ENCODE data around the gene ENDOD1.

Gene ENDOD1

DNA sequence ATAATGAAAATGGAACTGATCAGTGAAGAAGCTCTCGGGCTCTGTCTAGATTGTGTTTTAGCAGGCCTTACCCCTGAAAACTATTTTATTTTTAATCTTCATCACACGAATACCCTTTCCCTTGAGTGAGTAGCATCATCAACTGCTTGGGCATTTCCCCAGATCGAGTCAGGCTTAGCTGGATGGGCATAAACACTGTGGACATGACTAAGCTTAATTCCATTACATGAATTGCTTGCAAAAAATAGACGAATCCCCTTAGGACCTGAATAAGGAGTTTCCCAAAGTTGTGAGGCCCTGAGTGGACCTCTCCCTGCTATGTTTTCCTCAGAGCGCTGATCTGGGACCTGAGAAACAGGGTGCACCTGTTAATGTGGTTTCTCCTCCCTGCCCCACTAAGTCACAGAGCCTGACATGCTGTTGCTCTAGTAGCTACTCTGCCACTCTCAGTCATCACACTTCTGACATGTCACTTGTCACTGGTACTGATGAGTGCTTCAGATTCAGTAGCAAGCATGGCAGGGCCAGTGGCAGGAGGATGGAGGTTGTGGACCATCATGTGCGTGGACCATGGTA is 53.5 kb downstream of the ENDOD1 start:
- DNase-seq (ENCODE audit: low read depth), result peak; percentile 54

DNA sequence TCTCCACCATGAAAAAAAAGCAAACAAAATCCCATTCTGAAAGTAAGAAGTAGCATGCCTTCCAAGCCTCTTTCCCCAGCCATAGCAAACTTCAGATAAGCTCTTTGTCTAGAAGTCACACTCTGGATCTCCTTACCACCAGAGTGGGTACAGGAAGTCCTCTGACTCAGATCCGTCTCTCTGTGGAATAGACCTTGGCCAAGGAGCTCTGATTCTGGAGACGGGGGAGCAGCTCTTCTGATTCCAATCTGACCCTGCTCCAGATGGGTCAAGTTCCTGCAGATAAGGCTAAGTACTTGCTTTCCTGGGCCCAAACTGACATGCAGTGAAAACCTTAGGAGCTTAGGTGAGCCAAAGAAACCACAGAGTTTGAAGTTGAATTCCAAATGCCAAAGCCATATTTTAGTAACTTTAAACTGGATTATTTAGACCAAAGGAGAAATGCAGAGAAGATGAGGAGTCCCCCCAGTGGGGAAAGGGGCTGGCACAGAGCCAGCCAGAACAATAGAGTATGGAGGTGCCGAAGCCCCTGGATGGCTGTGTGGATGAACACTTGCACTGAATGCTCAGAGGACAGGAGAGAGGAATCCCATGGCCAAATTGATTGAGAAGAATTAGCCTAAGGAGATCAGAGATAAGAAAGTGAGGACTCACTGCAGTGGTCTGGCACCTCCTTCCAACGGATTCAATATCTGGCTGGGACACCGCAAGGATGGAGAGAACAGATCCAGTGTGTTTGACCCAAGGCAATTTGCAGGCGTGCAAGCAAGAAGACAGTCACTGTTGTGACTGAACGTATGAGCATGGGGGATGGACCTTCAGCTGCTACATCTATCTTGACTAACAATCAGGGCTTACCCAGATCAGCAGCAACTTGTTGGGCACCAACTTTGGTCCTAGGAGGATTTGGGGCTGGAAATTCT is 54.9 kb downstream of the ENDOD1 start:
- peak; percentile 29 for DNase-seq (ENCODE audit: low read depth)

DNA sequence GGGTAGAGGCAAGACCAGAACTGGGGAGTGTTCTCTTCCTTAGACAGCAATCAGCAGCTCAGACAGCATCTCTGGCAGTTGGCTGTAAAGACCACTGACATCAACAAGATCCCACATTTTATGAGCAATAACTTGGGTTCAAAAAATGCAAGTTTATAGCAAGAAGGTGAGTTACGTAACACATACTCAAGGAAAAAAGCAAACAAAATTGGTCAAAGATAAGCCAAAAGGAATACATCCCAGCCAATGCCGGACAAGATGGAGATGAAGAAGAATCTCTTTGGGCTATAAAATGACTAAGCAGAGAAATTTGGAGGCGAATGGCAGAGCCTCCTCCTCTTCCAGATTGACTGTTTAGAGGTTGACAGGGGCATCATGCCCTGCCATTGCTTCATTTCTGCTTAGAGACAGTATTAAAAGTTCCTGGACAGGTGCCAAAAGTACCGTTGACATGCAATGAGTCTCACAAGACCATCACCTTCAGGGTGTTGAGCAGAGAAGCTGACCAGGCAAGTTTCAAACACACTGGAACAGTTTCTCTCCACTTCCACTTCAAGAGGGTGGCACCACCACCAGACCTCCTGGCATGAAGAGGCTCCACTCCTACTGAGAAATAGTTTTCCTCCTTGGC is 55.9 kb downstream of the ENDOD1 start:
- no peak for DNase-seq (ENCODE audit: low read depth)

DNA sequence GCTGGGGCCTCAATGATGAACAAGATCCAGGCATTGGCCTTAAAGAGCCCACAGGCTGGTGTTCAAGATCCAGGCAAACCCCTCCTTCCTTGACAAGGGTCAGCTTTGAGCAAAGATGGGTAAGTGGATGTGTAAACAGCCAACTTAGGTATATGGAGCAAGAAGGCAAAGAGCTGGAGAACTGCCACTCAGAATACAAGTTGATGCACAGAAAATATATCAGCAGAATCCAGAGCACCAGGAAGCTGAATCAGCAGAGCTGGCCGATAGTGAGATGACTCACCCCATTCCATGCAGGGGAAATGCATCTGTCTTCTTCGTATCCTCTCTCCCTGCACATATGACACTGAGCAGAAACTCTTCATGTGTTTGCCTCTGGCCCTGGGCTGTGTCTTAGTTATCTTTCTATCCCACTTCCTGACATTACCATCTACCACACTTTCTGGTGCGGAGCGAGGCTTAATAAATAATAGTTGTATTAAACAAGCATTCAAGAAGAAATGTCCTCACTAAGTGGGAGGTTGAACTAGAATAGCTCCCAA is 57.8 kb downstream of the ENDOD1 start:
- peak; percentile 91 for DNase-seq (ENCODE audit: low read depth)

DNA sequence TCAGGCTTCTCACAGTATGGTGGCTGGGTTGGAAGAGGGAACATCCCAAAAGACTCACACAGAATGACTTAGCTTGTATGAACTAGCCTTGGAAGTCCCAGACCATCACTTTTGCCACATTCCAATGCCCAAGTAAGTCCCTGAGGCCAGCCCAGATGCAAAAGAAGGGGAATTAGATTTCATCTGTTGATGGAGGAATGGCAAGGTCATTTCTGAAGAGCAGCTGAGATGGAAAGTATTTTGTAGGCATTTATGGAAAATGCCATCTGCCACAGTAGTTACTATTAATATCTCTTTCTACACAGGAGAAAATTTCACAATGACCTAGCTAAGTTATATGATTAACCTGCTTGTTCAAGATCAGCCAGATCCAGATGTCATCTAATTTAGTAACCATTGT is 58.8 kb downstream of the ENDOD1 start:
- peak; percentile 41 for DNase-seq (ENCODE audit: low read depth)

DNA sequence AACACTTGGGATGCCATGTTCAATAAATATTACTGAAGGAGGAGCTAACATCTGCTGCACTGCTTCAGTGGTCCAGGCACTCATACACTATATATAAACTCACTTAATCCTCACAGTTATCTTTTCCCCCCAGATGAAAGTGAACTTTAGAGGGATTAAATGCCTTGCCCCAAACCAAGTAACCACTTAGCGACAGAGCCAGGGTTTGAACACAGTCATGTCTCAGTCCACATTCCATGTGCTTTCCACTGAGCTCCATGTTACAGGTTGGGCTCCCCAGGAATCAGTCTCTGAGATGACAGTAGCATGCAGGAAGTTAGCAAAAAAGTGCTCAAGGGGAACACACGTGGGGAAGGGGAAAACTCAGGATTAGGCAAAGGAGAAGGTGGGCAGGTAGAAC is 59.3 kb downstream of the ENDOD1 start:
- no peak for DNase-seq (ENCODE audit: low read depth)

DNA sequence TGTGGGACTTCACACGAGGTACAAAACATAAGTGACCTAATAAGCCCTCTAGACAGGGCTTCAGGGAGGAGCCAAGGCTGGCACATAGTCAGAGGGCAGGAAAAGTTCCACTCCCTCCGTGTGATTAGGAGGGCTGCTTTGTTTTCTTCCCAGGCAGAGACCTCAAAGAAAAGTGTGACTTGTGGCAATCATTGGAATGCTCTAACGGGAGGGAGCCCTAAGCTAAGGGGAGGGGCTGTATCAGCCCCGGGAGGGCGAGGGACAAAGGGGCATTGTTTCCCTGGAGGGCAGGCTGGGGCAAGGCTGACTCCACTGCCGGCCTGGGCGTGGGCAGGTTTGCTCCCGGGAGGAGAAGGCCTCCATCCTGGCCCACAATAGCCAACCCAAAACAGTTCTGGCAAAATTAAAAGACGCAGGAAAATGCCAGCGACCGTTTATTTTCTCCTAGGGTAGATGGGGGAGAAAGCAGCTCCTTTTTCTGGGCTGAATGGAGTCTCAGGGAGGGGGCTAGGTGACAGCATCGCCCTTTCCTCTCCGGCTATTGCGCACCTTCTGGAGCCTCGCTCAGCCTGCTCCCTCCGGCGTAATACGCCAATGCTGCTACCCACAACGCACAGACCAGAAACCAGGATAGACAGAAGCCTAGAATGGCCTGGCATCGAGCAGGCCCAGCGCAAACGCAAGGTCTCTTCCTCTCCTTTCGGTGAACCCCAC is 60.2 kb downstream of the ENDOD1 start:
- no peak for DNase-seq (ENCODE audit: low read depth)

DNA sequence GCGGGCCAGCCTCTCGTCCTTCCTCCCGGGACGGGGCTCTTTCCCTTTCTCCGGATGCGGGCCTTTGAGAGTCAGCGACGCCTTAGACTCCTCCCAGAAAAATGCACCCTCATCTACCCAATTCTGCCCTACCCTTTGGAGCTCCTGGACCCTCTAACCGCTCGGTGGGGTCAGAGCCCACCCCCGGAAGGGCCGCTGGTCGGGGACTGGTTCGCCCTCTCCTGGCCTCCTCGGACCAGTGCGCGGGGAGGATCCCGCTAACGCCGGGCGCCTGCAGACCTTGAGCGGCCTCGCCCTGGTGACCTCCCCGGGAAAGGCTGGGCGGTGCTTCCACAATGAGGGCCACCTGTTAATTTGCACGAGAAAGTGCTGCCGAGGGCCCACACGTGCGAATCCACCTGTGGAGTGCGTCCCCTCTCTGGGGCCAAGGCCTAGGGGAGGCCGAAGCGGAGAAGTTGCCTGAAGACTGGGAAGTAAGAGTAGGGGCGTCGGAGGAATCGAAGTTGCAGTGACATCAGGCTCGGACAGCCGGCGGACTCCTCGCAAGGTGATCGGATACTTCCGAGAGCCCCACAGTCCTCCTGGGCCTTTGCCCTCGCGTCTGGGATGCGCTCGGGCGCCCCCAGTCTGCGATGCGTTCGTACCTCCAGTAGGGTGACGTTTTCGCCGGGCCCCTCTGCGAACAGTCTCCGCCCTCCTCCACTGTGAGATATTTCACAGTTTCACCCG is 61.5 kb downstream of the ENDOD1 start:
- peak; percentile 88 for DNase-seq (ENCODE audit: low read depth)

DNA sequence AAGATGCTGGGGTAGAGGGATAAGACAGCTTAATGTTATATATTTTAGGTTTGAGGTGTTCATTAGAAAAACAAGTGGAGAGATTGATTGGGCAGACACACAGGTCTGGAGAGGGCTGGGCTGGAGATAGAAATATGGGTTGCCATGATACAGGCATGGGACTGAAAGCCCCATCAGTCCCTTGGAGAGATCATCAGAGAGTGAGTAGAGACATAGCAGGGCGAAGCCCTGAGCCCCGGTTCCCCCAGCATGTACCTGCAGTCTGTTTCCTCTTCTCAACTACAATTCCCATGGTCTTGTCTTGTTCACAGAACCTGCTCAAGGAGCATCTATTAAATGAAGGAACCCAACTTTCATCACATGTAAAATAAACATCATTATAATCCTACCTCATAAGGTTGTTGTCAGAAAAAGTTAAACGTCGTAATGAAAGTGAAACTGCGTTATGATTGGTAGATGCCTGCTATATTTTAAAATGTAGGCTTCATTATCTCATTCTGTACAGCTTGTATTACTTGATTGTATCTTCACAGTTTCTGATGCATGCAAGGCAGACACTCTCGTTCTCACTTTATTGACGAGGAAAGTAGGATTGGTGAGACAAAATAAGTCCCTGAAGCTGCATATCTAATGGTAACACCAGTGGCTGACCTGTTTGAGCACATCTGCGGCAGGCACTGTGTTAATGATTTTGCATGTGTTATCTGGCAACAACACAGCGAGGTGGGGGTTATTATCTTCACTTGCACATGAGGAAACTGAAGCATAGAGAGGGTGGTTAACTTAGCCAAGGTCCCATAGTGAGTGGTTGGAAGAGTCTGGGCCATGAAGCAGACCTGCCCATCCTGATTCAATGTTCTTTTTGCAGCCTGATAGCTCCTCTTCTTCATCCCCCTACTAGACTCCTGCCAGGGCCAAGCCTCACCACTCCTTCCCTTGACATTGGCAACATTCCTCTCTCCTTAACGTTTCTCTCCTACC is 63.5 kb downstream of the ENDOD1 start:
- DNase-seq (ENCODE audit: low read depth), result no peak

DNA sequence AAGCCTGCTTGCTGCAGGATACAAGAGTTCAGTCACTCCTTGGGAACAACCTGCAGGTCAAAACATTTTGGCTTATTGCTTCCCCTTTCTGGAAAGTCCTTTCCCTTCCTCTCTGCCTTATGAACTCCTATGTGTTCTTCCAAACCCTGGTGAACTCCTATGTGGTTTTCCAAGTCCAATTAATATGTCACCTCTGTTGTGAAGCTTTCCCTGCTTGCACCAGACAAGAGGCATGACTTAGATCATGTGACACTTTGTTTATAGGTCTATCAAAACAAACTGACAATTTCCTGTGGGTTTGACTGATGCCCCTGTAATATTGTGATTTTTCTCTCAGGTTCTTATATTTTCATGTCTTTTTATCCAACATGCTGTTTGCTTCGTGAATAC is 64.2 kb downstream of the ENDOD1 start:
- no peak for DNase-seq (ENCODE audit: low read depth)

DNA sequence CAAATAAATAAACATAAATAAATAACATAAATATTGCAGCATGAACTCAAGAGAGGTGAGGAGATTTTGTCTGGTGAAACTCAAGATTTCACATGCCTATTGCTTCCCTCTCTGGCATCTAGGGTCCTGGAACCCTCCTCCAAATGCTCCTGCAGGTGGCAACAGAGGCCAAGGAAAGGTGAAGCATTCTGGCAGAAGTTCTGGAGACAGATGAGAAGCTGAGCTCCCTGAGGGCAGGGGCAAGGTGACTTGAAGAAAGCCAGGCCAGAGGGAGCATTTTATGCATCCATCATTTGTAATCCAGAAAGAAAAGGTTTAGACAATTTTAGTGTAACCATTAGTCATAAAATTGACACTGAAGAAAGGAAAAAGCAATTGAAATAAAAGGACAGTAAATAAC is 64.9 kb downstream of the ENDOD1 start:
- no peak for DNase-seq (ENCODE audit: low read depth)

DNA sequence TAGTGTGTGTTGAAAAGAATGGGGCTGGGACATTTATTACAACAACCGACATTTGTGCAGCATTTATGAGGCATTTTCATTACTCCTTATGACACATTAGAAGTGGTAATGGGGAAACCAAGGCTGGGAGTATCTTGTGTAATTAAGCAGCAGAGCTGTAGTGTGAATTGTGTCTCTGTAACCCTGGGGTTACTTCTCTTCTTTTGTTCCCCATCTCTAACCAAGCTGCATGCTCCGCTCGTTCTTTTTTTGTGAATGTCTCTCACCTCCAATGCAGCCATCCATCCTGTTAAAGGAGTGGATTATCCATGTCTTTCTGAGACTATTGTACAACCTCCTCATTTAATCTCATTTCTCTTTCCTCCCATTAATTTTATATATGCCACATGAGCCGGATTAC is 65.7 kb downstream of the ENDOD1 start:
- DNase-seq (ENCODE audit: low read depth), result no peak

DNA sequence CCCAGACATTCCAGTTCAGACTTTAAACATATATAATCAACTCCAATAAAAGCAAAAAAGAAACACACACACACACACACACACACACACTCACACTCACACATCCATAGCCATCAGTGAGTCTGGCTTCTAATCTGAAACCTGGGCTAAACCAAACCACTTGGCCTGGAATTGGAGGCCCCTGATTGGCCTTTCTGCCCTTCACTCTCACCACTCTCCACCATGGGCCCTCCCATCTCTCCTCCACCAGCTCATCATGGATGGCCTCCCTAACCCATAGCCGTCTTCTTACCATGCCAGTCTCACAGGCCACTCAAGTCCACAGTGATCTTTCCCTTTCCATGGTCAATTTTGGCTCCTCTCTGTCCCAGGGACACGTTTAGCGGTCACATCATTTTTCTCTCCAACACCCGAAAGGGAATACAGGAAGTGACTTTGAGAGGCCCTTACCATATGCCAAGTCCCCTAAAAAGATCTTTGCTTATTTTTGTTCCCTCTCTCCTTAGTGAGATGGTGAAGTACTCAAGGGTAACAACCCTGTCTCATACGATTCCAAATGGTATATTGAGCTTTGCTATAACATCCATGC is 66.6 kb downstream of the ENDOD1 start:
- DNase-seq (ENCODE audit: low read depth), result no peak

DNA sequence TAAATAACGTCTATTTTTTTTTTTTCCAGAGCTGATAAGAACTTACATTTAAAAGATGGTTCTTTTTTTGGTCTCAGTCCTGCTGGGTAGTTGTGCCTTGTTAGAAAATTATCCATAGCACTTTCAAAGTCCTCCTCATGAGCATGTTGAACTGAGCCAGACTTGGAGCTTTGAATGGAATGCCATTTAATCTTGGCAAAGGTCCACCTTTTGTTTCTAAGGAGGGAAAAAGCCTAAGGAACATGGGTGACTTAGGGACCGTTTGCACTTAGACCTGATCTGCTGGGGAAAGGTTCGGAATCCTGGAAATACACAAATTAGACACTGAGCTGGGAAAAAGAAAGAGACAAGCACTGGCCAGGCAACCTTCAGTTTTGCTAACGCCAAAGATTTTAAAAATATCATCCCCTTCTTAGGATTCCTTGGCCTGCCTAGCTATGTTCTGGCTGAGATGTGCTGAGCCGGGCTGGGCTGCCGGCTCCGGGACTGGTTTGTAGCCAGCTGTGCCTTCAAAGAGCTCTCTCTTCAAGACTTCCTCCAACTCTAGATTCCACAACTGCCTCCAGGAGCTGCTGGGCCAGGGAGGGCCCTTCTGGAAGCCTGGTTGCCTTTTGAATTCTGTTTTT is 67.4 kb downstream of the ENDOD1 start:
- DNase-seq (ENCODE audit: low read depth), result no peak

DNA sequence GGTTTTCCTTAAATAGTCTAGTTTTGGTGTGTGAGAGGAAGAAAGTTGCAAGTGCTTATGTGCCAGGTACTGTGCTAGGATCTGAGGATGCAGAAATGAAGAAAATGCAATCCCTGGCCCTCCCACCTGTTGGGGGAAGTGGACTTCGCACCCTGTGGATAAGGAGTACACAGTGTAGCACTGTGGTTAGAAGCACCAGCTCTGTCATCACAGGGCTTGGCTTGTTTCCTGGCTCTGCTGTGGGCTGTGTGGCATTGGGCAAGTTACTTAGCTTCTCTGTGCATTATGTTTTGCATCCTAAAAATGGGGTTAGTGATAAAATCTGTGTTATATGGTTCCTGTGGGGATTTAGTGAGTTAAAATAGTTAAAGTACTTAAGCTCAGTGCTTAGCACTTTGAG is 68.2 kb downstream of the ENDOD1 start:
- DNase-seq (ENCODE audit: low read depth), result no peak

DNA sequence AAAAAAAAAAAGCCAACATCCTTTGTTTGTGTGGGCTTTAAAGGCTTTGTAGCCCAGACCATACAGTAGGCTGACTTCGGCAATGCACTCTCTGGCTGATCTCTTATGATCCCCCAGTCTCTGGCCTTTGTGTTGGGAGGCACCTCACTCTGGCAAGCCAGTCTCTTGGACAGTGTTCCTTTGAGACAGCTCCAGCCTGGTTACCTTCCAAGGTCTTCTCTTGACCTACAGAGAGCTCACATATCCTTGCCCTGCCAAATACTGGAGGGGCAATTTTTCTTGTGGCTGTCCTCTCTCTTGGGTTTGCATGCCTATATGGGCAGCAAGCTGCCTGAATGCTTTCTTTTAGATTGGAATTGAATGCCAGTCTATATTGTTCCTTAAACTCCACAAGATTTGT is 71.6 kb downstream of the ENDOD1 start:
- DNase-seq (ENCODE audit: low read depth), result no peak

DNA sequence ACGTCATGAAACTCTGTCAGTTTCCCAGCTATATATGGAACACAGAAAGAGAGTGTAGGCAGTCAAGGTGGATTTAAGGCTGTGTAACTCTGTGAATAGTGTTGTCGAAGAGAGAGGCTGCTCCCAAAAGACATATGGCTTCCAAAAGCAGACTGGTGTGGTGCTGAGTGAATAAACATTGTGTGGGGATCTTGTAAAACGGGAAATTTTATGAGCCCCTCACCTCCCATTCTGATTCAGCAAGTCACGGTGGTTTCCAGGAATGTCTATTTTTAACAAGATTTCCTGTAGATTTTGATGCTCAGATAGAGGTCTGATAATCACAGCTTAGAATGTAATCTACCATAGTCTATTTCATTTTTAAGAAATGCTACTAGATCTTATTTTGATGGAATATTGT is 73.5 kb downstream of the ENDOD1 start:
- no peak for DNase-seq (ENCODE audit: low read depth)

DNA sequence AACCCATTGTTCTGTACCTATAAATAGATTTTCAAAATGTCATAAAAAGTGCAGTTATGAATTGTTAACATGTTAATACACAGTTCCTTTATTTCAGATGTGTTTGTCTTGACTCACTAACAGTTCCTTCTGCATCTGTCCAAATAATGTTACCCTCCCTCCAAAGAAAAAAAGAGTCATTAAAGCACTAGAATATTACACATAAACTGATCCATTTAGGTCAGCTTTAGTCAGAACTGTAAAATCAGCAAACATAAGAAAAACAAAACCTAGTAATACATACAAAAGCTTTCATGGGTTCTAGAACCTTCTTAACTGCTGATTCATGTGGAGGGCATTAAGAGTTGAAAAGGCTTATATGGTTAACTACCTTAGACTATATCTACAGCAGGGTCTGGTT is 76.0 kb downstream of the ENDOD1 start:
- DNase-seq (ENCODE audit: low read depth), result no peak

DNA sequence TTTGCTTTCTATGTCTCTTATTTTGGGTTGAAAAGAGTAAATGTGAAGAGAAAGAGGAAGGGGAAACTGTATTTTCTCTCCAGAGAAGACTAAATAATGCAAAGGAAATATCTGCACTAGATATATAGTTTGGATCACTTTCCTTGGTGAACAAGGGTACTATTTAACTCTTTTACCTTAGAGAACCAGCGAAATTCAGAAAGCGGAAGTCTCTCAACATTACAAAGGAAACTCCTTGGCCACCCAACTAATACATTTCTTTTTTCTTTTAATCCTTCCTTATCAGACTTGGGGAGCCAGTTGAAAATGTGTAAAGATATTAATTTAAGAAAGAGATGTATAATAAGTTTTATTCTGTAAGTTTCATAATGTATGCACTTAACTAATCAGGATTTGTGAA is 77.1 kb downstream of the ENDOD1 start:
- no peak for DNase-seq (ENCODE audit: low read depth)

DNA sequence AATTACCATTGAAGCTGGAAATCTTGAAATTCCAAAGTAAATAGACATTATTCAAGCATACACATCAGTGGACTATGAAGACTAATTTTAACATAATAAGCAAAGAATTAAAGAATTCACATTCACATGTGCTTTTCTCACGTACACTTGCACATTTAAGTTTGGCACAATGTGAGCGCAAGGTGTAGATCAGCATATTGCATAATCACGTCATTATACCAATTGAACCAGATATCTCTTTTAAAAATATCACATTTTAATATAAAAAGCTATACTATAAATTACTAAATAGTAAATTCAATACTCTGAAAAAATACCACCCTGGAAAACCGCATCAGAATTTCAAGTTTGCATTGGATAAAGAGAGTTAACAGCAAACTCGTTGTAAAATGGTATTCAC is 80.6 kb downstream of the ENDOD1 start:
- DNase-seq (ENCODE audit: low read depth), result no peak

Data from EH (cell line).